GM23338 (cell line): ENCODE measurements around the gene OR51A4. TPM values are rescaled to one million over a fixed set of nuclear protein-coding genes. Genes with fewer than 3 reads are reported as not detected.

Experiments
- ATAC-seq: fragments of 200-7000 bp; cut with Tn5 transposase; 3 replicates; pipeline ENCODE4 v1.9.1; 2020
- DNase-seq: peaks from one replicate; pipeline ENCODE4 v3.0.0-alpha.2; 2015; ENCODE audit warnings: low spot score
- H2AFZ ChIP-seq: fragments of 200-600 bp; sonication (generic); 2 replicates; pipeline ENCODE4 v1.8.0; 2016; ENCODE audit warnings: antibody characterized with exemption, mild to moderate bottlenecking, moderate library complexity
- H3F3A ChIP-seq: fragments of 200-600 bp; sonication (generic); replicated peaks from 2 replicates; pipeline ENCODE4 v1.8.0; 2017; ENCODE audit warnings: antibody characterized with exemption, mixed run types, low read depth
- H3K27ac ChIP-seq: fragments of 200-600 bp; sonication (generic); 2 replicates; pipeline ENCODE4 v1.6.1; 2016; ENCODE audit warnings: low read depth
- H3K27me3 ChIP-seq: fragments of 200-600 bp; sonication (generic); 2 replicates; pipeline ENCODE4 v1.8.0; 2016; ENCODE audit warnings: mild to moderate bottlenecking, mixed run types, moderate library complexity; ENCODE audit not compliant: insufficient read depth
- H3K36me3 ChIP-seq: fragments of 200-600 bp; sonication (generic); 2 replicates; pipeline ENCODE4 v1.8.0; 2016; ENCODE audit warnings: mild to moderate bottlenecking; ENCODE audit not compliant: insufficient read depth
- H3K4me1 ChIP-seq: fragments of 200-600 bp; sonication (generic); 2 replicates; pipeline ENCODE4 v1.8.0; 2016; ENCODE audit warnings: mild to moderate bottlenecking, moderate library complexity; ENCODE audit not compliant: insufficient read depth
- H3K4me2 ChIP-seq: fragments of 200-600 bp; sonication (generic); 2 replicates; pipeline ENCODE4 v1.7.1; 2017; ENCODE audit warnings: mixed run types
- H3K4me3 ChIP-seq: fragments of 200-600 bp; sonication (generic); 2 replicates; pipeline ENCODE4 v1.6.1; 2016; ENCODE audit warnings: mixed run types
- H3K79me2 ChIP-seq: fragments of 200-600 bp; sonication (generic); replicated peaks from 2 replicates; pipeline ENCODE4 v1.8.0; 2017; ENCODE audit warnings: mild to moderate bottlenecking; ENCODE audit not compliant: insufficient read depth
- H3K9me2 ChIP-seq: fragments of 200-600 bp; sonication (generic); 2 replicates; pipeline ENCODE4 v1.8.0; 2017; ENCODE audit not compliant: insufficient read depth
- H4K20me1 ChIP-seq: fragments of 200-600 bp; sonication (generic); replicated peaks from 2 replicates; pipeline ENCODE4 v1.8.0; 2017; ENCODE audit warnings: mild to moderate bottlenecking; ENCODE audit not compliant: insufficient read depth
- H3K27ac Mint-ChIP-seq: 2 replicates; pipeline ENCODE4 v1.8.0; 2020; ENCODE audit warnings: inconsistent platforms, mild to moderate bottlenecking, moderate library complexity, mixed read lengths
- H3K27me3 Mint-ChIP-seq: 3 replicates; pipeline ENCODE4 v1.8.0; 2022; ENCODE audit warnings: low read depth, mild to moderate bottlenecking, moderate library complexity, mixed read lengths, inconsistent platforms; ENCODE audit not compliant: insufficient read depth, poor library complexity
- H3K36me3 Mint-ChIP-seq: 3 replicates; pipeline ENCODE4 v1.8.0; 2021; ENCODE audit warnings: low read depth, mild to moderate bottlenecking, inconsistent platforms, moderate library complexity, mixed read lengths
- H3K4me1 Mint-ChIP-seq: 3 replicates; pipeline ENCODE4 v1.8.0; 2020; ENCODE audit warnings: mild to moderate bottlenecking, inconsistent platforms, mixed read lengths
- H3K4me3 Mint-ChIP-seq: 3 replicates; pipeline ENCODE4 v1.8.0; 2021; ENCODE audit warnings: moderate library complexity, mild to moderate bottlenecking, inconsistent platforms, mixed read lengths
- H3K9me3 Mint-ChIP-seq: 3 replicates; pipeline ENCODE4 v1.8.0; 2020; ENCODE audit warnings: moderate library complexity, mild to moderate bottlenecking, inconsistent platforms, mixed read lengths
- CREB1 ChIP-seq: fragments of 250-450 bp; sonication (Bioruptor Pico); IDR thresholded peaks from 2 replicates; pipeline ENCODE4 v1.5.0; 2020; ENCODE audit warnings: low read depth, mild to moderate bottlenecking, moderate library complexity
- EZH2 ChIP-seq: fragments of 200-600 bp; sonication (generic); IDR thresholded peaks from one replicate; pipeline ENCODE4 v1.8.0; 2017; ENCODE audit warnings: antibody characterized with exemption, mild to moderate bottlenecking, low read depth; ENCODE audit not compliant: unreplicated experiment
- EZH2phosphoT487 ChIP-seq: fragments of 200-600 bp; sonication (generic); IDR thresholded peaks from one replicate; pipeline ENCODE4 v1.8.1; 2018; ENCODE audit warnings: antibody characterized with exemption; ENCODE audit not compliant: unreplicated experiment
- JUNB ChIP-seq: IDR thresholded peaks from one replicate; pipeline ENCODE4 v1.6.1; 2016; ENCODE audit warnings: antibody characterized with exemption; ENCODE audit not compliant: unreplicated experiment
- NANOG ChIP-seq: IDR thresholded peaks from 2 replicates; pipeline ENCODE4 v1.6.1; 2016; ENCODE audit warnings: antibody characterized with exemption, borderline replicate concordance
- POLR2AphosphoS5 ChIP-seq: IDR thresholded peaks from 2 replicates; pipeline ENCODE4 v1.6.1; 2016; ENCODE audit warnings: antibody characterized with exemption, low read depth
- STAT1 ChIP-seq: IDR thresholded peaks from one replicate; pipeline ENCODE4 v1.6.1; 2016; ENCODE audit warnings: antibody characterized with exemption; ENCODE audit not compliant: unreplicated experiment
- ZNF114 ChIP-seq: fragments of 250-450 bp; sonication (Bioruptor Pico); IDR thresholded peaks from 2 replicates; pipeline ENCODE4 v1.5.0; 2020; ENCODE audit warnings: mild to moderate bottlenecking, moderate library complexity
- ZNF331 ChIP-seq: fragments of 250-450 bp; sonication (Bioruptor Pico); IDR thresholded peaks from 2 replicates; pipeline ENCODE4 v1.5.0; 2020; ENCODE audit warnings: low read depth, mild to moderate bottlenecking, moderate library complexity
- ZNF462 ChIP-seq: fragments of 250-450 bp; sonication (Bioruptor Pico); IDR thresholded peaks from 2 replicates; pipeline ENCODE4 v1.5.0; 2020; ENCODE audit warnings: mild to moderate bottlenecking, moderate library complexity
- polyA plus RNA-seq: library from polyadenylated mRNA; unstranded; fragments of >200 nt; fragmentation: Nextera tagmentation; extraction: Ambion mirVana; gene quantifications from 2 replicates; pipeline ENCODE4 v1.2.1, GENCODE V29; 2016
- total RNA-seq: library from RNA; depleted of rRNA; stranded (reverse); fragments of >200 nt; shearing (Covaris generic); gene quantifications from 2 replicates; pipeline ENCODE4 v1.2.3, GENCODE V29; 2014
- TF ChIP-seq, protein P1 (sequence below): IDR thresholded peaks from one replicate; pipeline ENCODE4 v1.6.1; 2018; ENCODE audit warnings: antibody characterized with exemption; ENCODE audit not compliant: unreplicated experiment
- TF ChIP-seq, protein P2 (sequence below): IDR thresholded peaks from 2 replicates; pipeline ENCODE4 v1.6.1; 2016; ENCODE audit warnings: antibody characterized with exemption
- TF ChIP-seq, protein P3 (sequence below), 2 experiments: fragments of 200-600 bp in 1 of 2; sonication (generic) in 1 of 2; conservative IDR thresholded peaks; 2 replicates each; pipeline versions ENCODE4 v1.5.1 to v1.6.1; 2016 to 2017; ENCODE audit warnings: antibody characterized with exemption in 2 of 2, low read depth in 2 of 2, mild to moderate bottlenecking in 2 of 2, moderate library complexity in 1 of 2

OR51A4 gene
- total and polyA plus RNA-seq, 2 experiments from 2014 or later: not detected

DNA sequence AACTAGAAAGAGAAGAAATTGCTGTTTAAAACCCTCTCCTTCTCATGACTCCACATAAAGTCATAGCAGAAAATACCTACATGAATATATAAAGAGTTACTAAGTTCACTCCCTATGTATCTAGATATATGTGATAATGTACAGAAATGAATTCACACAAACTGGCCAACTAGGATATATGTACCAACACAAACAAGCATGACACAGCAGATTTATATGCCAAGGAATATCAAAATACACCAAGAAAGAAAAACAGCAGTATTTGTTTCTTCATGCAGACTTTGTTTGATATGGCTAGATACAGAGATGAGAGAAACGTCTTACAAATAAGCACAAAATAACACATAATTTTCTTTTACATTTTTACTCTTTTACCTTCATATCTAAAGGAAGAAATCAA, 25.1 kb downstream of the OR51A4 start:
- no peak overlapping the region for H3K27ac Mint-ChIP-seq
- peaks cover 1% of the 10 kb centered on the region for H3K27me3 Mint-ChIP-seq

More for the DNA sequence above, 25.1 kb downstream of the OR51A4 start:
- Histone ChIP-seq H4K20me1 (no peaks in the 10 kb centered on the region), H2AFZ (no peak overlapping the region), H3K27ac (no peak overlapping the region), H3K4me1 (no peaks in the 10 kb centered on the region), H3K4me3 (no peak overlapping the region), H3F3A (no peaks in the 10 kb centered on the region), H3K9me2 (no peaks in the 10 kb centered on the region; the same call in 1 of the 2 replicates), H3K79me2 (no peaks in the 10 kb centered on the region), H3K27me3 (no peaks in the 10 kb centered on the region), H3K4me2 (no peak overlapping the region), H3K36me3 (no peaks in the 10 kb centered on the region)
- Mint-ChIP-seq H3K9me3 (no peaks in the 10 kb centered on the region), H3K36me3 (no peaks in the 10 kb centered on the region), H3K4me3 (no peak overlapping the region), H3K4me1 (no peaks in the 10 kb centered on the region)
- ATAC-seq (no peak), DNase-seq (no peak)
- no peak for TF ChIP-seq CREB1
- TF ChIP-seq ZNF331 (CRISPR knock-in tag): no peak
- TF ChIP-seq, protein P1, sequence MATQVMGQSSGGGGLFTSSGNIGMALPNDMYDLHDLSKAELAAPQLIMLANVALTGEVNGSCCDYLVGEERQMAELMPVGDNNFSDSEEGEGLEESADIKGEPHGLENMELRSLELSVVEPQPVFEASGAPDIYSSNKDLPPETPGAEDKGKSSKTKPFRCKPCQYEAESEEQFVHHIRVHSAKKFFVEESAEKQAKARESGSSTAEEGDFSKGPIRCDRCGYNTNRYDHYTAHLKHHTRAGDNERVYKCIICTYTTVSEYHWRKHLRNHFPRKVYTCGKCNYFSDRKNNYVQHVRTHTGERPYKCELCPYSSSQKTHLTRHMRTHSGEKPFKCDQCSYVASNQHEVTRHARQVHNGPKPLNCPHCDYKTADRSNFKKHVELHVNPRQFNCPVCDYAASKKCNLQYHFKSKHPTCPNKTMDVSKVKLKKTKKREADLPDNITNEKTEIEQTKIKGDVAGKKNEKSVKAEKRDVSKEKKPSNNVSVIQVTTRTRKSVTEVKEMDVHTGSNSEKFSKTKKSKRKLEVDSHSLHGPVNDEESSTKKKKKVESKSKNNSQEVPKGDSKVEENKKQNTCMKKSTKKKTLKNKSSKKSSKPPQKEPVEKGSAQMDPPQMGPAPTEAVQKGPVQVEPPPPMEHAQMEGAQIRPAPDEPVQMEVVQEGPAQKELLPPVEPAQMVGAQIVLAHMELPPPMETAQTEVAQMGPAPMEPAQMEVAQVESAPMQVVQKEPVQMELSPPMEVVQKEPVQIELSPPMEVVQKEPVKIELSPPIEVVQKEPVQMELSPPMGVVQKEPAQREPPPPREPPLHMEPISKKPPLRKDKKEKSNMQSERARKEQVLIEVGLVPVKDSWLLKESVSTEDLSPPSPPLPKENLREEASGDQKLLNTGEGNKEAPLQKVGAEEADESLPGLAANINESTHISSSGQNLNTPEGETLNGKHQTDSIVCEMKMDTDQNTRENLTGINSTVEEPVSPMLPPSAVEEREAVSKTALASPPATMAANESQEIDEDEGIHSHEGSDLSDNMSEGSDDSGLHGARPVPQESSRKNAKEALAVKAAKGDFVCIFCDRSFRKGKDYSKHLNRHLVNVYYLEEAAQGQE: no peak
- TF ChIP-seq EZH2phosphoT487: no peak
- no peak for TF ChIP-seq POLR2AphosphoS5
- no peak for TF ChIP-seq STAT1
- no peak for TF ChIP-seq NANOG
- no peak for TF ChIP-seq ZNF114 (CRISPR knock-in tag)
- TF ChIP-seq, protein P2, sequence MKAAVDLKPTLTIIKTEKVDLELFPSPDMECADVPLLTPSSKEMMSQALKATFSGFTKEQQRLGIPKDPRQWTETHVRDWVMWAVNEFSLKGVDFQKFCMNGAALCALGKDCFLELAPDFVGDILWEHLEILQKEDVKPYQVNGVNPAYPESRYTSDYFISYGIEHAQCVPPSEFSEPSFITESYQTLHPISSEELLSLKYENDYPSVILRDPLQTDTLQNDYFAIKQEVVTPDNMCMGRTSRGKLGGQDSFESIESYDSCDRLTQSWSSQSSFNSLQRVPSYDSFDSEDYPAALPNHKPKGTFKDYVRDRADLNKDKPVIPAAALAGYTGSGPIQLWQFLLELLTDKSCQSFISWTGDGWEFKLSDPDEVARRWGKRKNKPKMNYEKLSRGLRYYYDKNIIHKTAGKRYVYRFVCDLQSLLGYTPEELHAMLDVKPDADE: no peak
- TF ChIP-seq ZNF462: no peak
- TF ChIP-seq JUNB: no peak
- no peak for TF ChIP-seq EZH2
- TF ChIP-seq, protein P3, sequence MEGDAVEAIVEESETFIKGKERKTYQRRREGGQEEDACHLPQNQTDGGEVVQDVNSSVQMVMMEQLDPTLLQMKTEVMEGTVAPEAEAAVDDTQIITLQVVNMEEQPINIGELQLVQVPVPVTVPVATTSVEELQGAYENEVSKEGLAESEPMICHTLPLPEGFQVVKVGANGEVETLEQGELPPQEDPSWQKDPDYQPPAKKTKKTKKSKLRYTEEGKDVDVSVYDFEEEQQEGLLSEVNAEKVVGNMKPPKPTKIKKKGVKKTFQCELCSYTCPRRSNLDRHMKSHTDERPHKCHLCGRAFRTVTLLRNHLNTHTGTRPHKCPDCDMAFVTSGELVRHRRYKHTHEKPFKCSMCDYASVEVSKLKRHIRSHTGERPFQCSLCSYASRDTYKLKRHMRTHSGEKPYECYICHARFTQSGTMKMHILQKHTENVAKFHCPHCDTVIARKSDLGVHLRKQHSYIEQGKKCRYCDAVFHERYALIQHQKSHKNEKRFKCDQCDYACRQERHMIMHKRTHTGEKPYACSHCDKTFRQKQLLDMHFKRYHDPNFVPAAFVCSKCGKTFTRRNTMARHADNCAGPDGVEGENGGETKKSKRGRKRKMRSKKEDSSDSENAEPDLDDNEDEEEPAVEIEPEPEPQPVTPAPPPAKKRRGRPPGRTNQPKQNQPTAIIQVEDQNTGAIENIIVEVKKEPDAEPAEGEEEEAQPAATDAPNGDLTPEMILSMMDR (conservative IDR thresholded peaks at IDR 0.05; ENCODE audit: low read depth in 2 of 2): no peak
